Activated T-cell treated with anti-CD3 and anti-CD28 coated beads, Interleukin-2, amount 50 U/mL, for 1 hour (primary cell): ENCODE measurements around the gene ADORA1.

ENCODE experiments used
- DNase-seq: peaks from one replicate; pipeline ENCODE4 v3.0.0-alpha.2; 2020

Gene ADORA1

GRCh38 chr1:203127666-203128430 is at the start of gene ADORA1:
ADORA1 (plus strand) TSS chr1:203127726; CDS start chr1:203128842, 1,116 bp downstream.
- DNase-seq, result no peak

GRCh38 chr1:203077956-203078355 is 49.6 kb upstream of the ADORA1 start:
- no peak for DNase-seq

GRCh38 chr1:203078478-203078877 is 49.0 kb upstream of the ADORA1 start:
- no peak for DNase-seq

GRCh38 chr1:203080456-203080855 is 47.1 kb upstream of the ADORA1 start:
- DNase-seq, result no peak

GRCh38 chr1:203081465-203082230 is 45.9 kb upstream of the ADORA1 start:
- no peak for DNase-seq

GRCh38 chr1:203082231-203082505 is 45.4 kb upstream of the ADORA1 start:
- DNase-seq, result no peak

- DNase-seq, result no peak
Measured at GRCh38 chr1:203082571-203083462, 44.7 kb upstream of the ADORA1 start.

- no peak for DNase-seq
Measured at GRCh38 chr1:203083463-203083921, 44.0 kb upstream of the ADORA1 start.

- DNase-seq, result no peak
Measured at GRCh38 chr1:203084588-203085527, 42.7 kb upstream of the ADORA1 start.

- DNase-seq, result no peak
Measured at GRCh38 chr1:203085528-203086406, 41.8 kb upstream of the ADORA1 start, which contains the start of gene MYOG. MYOG (minus strand) TSS chr1:203086012; CDS start chr1:203085961, 51 bp downstream.

GRCh38 chr1:203086992-203087763 is 40.3 kb upstream of the ADORA1 start:
- DNase-seq, result no peak

- no peak for DNase-seq
Measured at GRCh38 chr1:203088441-203088840, 39.1 kb upstream of the ADORA1 start.

- no peak for DNase-seq
Measured at GRCh38 chr1:203089001-203089650, 38.4 kb upstream of the ADORA1 start.

GRCh38 chr1:203089651-203090045 is 37.9 kb upstream of the ADORA1 start:
- DNase-seq, result no peak

- DNase-seq, result no peak
Measured at GRCh38 chr1:203090421-203091198, 36.9 kb upstream of the ADORA1 start.

GRCh38 chr1:203091199-203091477 is 36.4 kb upstream of the ADORA1 start:
- no peak for DNase-seq

- no peak for DNase-seq
Measured at GRCh38 chr1:203091761-203092330, 35.7 kb upstream of the ADORA1 start.

- DNase-seq, result no peak
Measured at GRCh38 chr1:203093754-203094410, 33.6 kb upstream of the ADORA1 start.
